ENCODE data around the gene TNFRSF14. TPM values are rescaled to one million over a fixed set of nuclear protein-coding genes. Genes with fewer than 3 reads are reported as not detected.

TNFRSF14 gene
- total and polyA plus RNA-seq, 2 of the 13 experiments (the other 11 are each of a cell fraction or from before 2014, with no cell fraction given): 11.9 to 49.9 TPM

DNA sequence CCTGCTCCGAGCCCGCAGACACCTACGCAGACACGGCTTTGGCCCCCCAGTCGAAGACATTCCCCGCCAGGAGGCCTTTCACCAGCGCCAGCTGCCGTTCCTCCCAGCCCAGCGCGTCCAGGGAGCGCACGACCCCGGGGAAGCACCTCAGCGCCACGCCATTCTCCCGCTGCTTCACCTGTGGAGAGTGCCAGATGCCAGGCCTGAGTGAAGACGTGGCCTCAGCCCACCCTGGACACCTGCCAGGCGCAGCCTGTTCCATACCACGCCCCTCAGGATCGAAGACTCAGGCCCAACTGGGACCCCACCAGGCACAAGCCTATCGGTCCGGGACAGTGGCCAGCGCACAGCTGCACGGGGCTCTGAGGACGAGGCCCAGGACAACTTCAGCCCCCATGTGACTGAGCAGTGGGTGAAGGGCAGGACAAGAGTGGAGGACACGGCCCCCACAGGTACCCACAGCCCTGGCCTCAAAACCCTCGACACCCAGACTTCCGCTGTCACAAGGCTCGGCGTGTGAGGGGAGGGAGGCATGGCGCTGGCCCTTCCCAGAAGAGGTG lies 43.2 kb upstream of the TNFRSF14 start (continued):
- TF ChIP-seq, protein P1, sequence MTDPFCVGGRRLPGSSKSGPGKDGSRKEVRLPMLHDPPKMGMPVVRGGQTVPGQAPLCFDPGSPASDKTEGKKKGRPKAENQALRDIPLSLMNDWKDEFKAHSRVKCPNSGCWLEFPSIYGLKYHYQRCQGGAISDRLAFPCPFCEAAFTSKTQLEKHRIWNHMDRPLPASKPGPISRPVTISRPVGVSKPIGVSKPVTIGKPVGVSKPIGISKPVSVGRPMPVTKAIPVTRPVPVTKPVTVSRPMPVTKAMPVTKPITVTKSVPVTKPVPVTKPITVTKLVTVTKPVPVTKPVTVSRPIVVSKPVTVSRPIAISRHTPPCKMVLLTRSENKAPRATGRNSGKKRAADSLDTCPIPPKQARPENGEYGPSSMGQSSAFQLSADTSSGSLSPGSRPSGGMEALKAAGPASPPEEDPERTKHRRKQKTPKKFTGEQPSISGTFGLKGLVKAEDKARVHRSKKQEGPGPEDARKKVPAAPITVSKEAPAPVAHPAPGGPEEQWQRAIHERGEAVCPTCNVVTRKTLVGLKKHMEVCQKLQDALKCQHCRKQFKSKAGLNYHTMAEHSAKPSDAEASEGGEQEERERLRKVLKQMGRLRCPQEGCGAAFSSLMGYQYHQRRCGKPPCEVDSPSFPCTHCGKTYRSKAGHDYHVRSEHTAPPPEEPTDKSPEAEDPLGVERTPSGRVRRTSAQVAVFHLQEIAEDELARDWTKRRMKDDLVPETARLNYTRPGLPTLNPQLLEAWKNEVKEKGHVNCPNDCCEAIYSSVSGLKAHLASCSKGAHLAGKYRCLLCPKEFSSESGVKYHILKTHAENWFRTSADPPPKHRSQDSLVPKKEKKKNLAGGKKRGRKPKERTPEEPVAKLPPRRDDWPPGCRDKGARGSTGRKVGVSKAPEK (CRISPR knock-in tag; IDR thresholded peaks at IDR 0.05; ENCODE audit: borderline replicate concordance): no peak
- TF ChIP-seq ZNF441 (CRISPR knock-in tag; IDR thresholded peaks at IDR 0.05; ENCODE audit: borderline replicate concordance) (no peak), TBX2 (CRISPR knock-in tag; IDR thresholded peaks at IDR 0.05; ENCODE audit: borderline replicate concordance) (no peak), ZNF317 (CRISPR knock-in tag; IDR thresholded peaks at IDR 0.05) (no peak), ZNF124 (CRISPR knock-in tag; IDR thresholded peaks at IDR 0.05) (no peak)

DNA sequence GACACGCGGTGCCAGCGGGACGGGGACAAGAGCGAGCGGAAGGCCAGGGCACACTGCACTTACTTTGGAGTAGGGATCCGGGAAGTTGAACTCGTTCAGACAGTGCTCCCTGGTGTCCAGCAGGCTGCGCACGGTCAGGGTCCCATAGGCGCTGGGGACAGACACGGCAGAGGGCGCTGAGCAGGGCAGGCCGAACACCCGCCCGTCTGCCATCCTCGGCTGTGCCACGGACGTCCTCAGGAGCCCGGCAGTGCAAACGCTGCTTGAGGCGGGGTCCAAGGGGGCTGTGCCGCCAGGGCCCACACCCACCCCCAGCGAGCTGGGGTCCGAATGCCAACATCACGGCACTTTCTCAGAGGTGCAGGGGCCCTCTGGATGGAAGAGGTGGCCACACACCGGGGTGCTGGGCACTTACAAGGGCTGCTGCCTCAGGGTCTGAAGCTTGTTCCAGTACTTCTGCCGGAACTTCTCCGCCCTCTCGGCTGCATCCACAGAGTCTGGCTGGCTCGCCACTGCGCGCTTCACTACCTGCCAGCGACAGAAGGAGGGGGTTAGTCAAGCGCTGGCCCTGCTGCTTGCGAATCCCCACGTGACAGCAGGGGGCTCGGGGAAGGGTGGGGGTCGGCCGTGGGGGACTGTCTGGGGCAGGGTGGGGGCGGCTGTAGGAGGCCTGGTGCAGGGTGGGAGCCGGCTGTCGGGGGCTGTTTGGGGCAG lies 42.1 kb upstream of the TNFRSF14 start:
- Histone ChIP-seq H3K9ac (ENCODE audit: insufficient read depth, low read depth, low read length) (no peak overlapping the region), H3K36me3 (replicated peaks in 1 of 2; ENCODE audit: control insufficient read depth in 1 of 2, insufficient read depth in 2 of 2, low read length in 2 of 2) (peaks cover 30 to 75% of the 10 kb centered on the region in 2 experiments), H3K79me2 (ENCODE audit: insufficient read depth, low read length) (no peaks in the 10 kb centered on the region), H3K27ac (ENCODE audit: extremely low read length, insufficient read depth, low read length) (no peak overlapping the region), H3K4me1 (ENCODE audit: insufficient read depth, low read length) (no peaks in the 10 kb centered on the region), H3K9me3 (ENCODE audit: low read length) (no peaks in the 10 kb centered on the region), H4K20me1 (ENCODE audit: insufficient read depth, low read length) (no peaks in the 10 kb centered on the region), H2AFZ (ENCODE audit: low read length) (no peak overlapping the region), H3K4me2 (ENCODE audit: low read depth, low read length) (no peak overlapping the region), H3K27me3 (ENCODE audit: control insufficient read depth in 1 of 2, insufficient read depth in 2 of 2, low read length in 2 of 2) (no peaks in the 10 kb centered on the region), H3K4me3 (replicated peaks in 1 of 3; ENCODE audit: insufficient read depth in 1 of 3, low read depth in 2 of 3, low read length in 3 of 3) (no peak overlapping the region)
- ATAC-seq (no peak), FAIRE-seq (no peak), DNase-seq (ENCODE audit: low spot score) (no peak)
- intact Hi-C loops (cut with micrococcal nuclease; ENCODE audit: unreplicated experiment) (no loop called here), in situ Hi-C loops (cut with HindIII; ENCODE audit: extremely low pct_ligation_motif_present, low pct_unique_long_range_greater_than_20kb) (loop anchor here (25.0 kb wide), 1 partner anchor 327 kb away; the partner anchor contains the start of gene FAAP20)
- ChIA-PET POLR2A (no interaction called here), CTCF (ENCODE audit: low intra/inter-chr PET ratio, low total read pairs) (interaction anchor here (1.4 kb wide), 1 partner anchor 34 kb away, joined by 3 read pairs; no protein-coding TSS in a partner anchor)
- 96% methylated on average over 26 of the region's 43 CpGs for WGBS (ENCODE audit: low lambda C conversion rate)
- BruUV-seq (replicated peaks): no TSS peak
- no peak for TF ChIP-seq ZNF3 (CRISPR knock-in tag; IDR thresholded peaks at IDR 0.05)
- no peak for TF ChIP-seq RBM22 (optimal IDR thresholded peaks at IDR 0.05; ENCODE audit: low read length)
- no peak for TF ChIP-seq PTBP1 (IDR thresholded peaks at IDR 0.05; ENCODE audit: low read depth, low read length, poor library complexity, severe bottlenecking)
- TF ChIP-seq, protein P2, sequence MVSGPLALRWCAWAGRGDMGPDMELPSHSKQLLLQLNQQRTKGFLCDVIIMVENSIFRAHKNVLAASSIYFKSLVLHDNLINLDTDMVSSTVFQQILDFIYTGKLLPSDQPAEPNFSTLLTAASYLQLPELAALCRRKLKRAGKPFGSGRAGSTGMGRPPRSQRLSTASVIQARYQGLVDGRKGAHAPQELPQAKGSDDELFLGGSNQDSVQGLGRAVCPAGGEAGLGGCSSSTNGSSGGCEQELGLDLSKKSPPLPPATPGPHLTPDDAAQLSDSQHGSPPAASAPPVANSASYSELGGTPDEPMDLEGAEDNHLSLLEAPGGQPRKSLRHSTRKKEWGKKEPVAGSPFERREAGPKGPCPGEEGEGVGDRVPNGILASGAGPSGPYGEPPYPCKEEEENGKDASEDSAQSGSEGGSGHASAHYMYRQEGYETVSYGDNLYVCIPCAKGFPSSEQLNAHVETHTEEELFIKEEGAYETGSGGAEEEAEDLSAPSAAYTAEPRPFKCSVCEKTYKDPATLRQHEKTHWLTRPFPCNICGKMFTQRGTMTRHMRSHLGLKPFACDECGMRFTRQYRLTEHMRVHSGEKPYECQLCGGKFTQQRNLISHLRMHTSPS (CRISPR knock-in tag; IDR thresholded peaks at IDR 0.05; ENCODE audit: low read depth): no peak
- no peak for TF ChIP-seq MTA1 (CRISPR knock-in tag; IDR thresholded peaks at IDR 0.05; ENCODE audit: borderline replicate concordance)
- TF ChIP-seq, protein P3, sequence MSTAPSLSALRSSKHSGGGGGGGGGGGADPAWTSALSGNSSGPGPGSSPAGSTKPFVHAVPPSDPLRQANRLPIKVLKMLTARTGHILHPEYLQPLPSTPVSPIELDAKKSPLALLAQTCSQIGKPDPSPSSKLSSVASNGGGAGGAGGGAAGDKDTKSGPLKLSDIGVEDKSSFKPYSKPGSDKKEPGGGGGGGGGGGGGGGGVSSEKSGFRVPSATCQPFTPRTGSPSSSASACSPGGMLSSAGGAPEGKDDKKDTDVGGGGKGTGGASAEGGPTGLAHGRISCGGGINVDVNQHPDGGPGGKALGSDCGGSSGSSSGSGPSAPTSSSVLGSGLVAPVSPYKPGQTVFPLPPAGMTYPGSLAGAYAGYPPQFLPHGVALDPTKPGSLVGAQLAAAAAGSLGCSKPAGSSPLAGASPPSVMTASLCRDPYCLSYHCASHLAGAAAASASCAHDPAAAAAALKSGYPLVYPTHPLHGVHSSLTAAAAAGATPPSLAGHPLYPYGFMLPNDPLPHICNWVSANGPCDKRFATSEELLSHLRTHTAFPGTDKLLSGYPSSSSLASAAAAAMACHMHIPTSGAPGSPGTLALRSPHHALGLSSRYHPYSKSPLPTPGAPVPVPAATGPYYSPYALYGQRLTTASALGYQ (CRISPR knock-in tag; IDR thresholded peaks at IDR 0.05): no peak
- TF ChIP-seq, protein P4, sequence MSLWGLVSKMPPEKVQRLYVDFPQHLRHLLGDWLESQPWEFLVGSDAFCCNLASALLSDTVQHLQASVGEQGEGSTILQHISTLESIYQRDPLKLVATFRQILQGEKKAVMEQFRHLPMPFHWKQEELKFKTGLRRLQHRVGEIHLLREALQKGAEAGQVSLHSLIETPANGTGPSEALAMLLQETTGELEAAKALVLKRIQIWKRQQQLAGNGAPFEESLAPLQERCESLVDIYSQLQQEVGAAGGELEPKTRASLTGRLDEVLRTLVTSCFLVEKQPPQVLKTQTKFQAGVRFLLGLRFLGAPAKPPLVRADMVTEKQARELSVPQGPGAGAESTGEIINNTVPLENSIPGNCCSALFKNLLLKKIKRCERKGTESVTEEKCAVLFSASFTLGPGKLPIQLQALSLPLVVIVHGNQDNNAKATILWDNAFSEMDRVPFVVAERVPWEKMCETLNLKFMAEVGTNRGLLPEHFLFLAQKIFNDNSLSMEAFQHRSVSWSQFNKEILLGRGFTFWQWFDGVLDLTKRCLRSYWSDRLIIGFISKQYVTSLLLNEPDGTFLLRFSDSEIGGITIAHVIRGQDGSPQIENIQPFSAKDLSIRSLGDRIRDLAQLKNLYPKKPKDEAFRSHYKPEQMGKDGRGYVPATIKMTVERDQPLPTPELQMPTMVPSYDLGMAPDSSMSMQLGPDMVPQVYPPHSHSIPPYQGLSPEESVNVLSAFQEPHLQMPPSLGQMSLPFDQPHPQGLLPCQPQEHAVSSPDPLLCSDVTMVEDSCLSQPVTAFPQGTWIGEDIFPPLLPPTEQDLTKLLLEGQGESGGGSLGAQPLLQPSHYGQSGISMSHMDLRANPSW (CRISPR knock-in tag; IDR thresholded peaks at IDR 0.05; ENCODE audit: borderline replicate concordance): no peak

Measured in HepG2 (cell line).